Thoracic aorta (tissue), 2 donors: Measurements from ENCODE around the gene KCNK15. TPM values are rescaled to one million over a fixed set of nuclear protein-coding genes. Genes with fewer than 3 reads are reported as not detected.

Source experiments
- ATAC-seq: fragments of 150-250 bp; one replicate; pipeline ENCODE4 v1.8.0; 2017; ENCODE audit warnings: low read depth; ENCODE audit not compliant: insufficient number of reproducible peaks, low FRiP score
- DNase-seq: peaks from one replicate; pipeline ENCODE4 v3.0.0-alpha.2; 2020; ENCODE audit warnings: low spot score
- H3K27ac ChIP-seq, 2 donors: fragments of 200-600 bp; sonication (generic); 1 replicate in 1 of 2; 2 replicates in 1 of 2; pipeline ENCODE4 v1.5.1; 2016; ENCODE audit warnings: mild to moderate bottlenecking in 2 of 2, moderate library complexity in 2 of 2
- H3K27me3 ChIP-seq: fragments of 200-600 bp; sonication (generic); replicated peaks from 2 replicates; pipeline ENCODE4 v1.6.0; 2016; ENCODE audit warnings: mild to moderate bottlenecking; ENCODE audit not compliant: insufficient read depth
- H3K36me3 ChIP-seq: fragments of 200-600 bp; sonication (generic); one replicate; pipeline ENCODE4 v1.5.1; 2016
- H3K4me1 ChIP-seq, 2 donors: fragments of 200-600 bp; sonication (generic); 1 replicate in 1 of 2; 2 replicates in 1 of 2; pipeline versions ENCODE4 v1.5.1 to v1.6.0; 2016; ENCODE audit warnings: low read depth in 2 of 2, mild to moderate bottlenecking in 1 of 2; ENCODE audit not compliant: control insufficient read depth in 1 of 2
- H3K4me3 ChIP-seq: fragments of 200-600 bp; sonication (generic); 2 replicates; pipeline ENCODE4 v1.5.1; 2016; ENCODE audit warnings: mild to moderate bottlenecking
- H3K9me3 ChIP-seq: fragments of 200-600 bp; sonication (generic); 2 replicates; pipeline ENCODE4 v1.5.1; 2016
- CTCF ChIP-seq: fragments of 200-600 bp; sonication (generic); IDR thresholded peaks from one replicate; pipeline ENCODE4 v1.5.1; 2019; ENCODE audit warnings: antibody characterized with exemption
- total RNA-seq, 2 donors: library from RNA; depleted of rRNA; stranded (reverse); fragments of >200 nt; gene quantifications; one replicate each; pipeline versions ENCODE4 v1.1.0 to v1.2.3, GENCODE V29; 2016

KCNK15 gene
- total RNA-seq, 2 donors from 2014 or later, result 26.3 to 60.0 TPM

GRCh38 chr20:44788706-44789456, 43.2 kb downstream of the KCNK15 start:
- Histone ChIP-seq H3K4me1 (peaks cover 0 to 7% of the 10 kb centered on the region in 2 donors), H3K9me3 (no peaks in the 10 kb centered on the region), H3K27me3 (no peaks in the 10 kb centered on the region), H3K4me3 (no peak overlapping the region), H3K36me3 (no peaks in the 10 kb centered on the region), H3K27ac (no peak overlapping the region)
- TF ChIP-seq CTCF, result no peak
- ATAC-seq (no peak), DNase-seq (no peak)

- no peak overlapping the region for H3K4me3 ChIP-seq
- H3K36me3 ChIP-seq, result no peaks in the 10 kb centered on the region
- H3K9me3 ChIP-seq, result no peaks in the 10 kb centered on the region
- no peak for DNase-seq
- H3K27me3 ChIP-seq, result no peaks in the 10 kb centered on the region
- no peak for TF ChIP-seq CTCF
- no peak for ATAC-seq
- no peak overlapping the region for H3K27ac ChIP-seq
- peaks cover 0 to 6% of the 10 kb centered on the region in 2 donors for H3K4me1 ChIP-seq
Measured at GRCh38 chr20:44790638-44791393, 45.2 kb downstream of the KCNK15 start.

GRCh38 chr20:44792796-44793195, 47.1 kb downstream of the KCNK15 start:
- no peaks in the 10 kb centered on the region for H3K4me1 ChIP-seq
- H3K27me3 ChIP-seq, result no peaks in the 10 kb centered on the region
- no peak overlapping the region for H3K27ac ChIP-seq
- no peaks in the 10 kb centered on the region for H3K9me3 ChIP-seq
- no peak overlapping the region for H3K4me3 ChIP-seq
- H3K36me3 ChIP-seq, result no peaks in the 10 kb centered on the region
- TF ChIP-seq CTCF, result no peak
- ATAC-seq, result no peak
- no peak for DNase-seq

GRCh38 chr20:44795836-44796235, 50.2 kb downstream of the KCNK15 start:
- Histone ChIP-seq H3K4me1 (no peaks in the 10 kb centered on the region), H3K9me3 (no peaks in the 10 kb centered on the region), H3K36me3 (no peaks in the 10 kb centered on the region), H3K4me3 (no peak overlapping the region), H3K27me3 (no peaks in the 10 kb centered on the region), H3K27ac (no peak overlapping the region)
- no peak for TF ChIP-seq CTCF
- no peak for DNase-seq
- ATAC-seq, result no peak

GRCh38 chr20:44796311-44796710, 50.6 kb downstream of the KCNK15 start:
- no peaks in the 10 kb centered on the region for H3K4me1 ChIP-seq
- H3K36me3 ChIP-seq, result no peaks in the 10 kb centered on the region
- no peaks in the 10 kb centered on the region for H3K27me3 ChIP-seq
- DNase-seq (no peak), ATAC-seq (no peak)
- H3K9me3 ChIP-seq, result no peaks in the 10 kb centered on the region
- no peak overlapping the region for H3K4me3 ChIP-seq
- no peak overlapping the region for H3K27ac ChIP-seq
- no peak for TF ChIP-seq CTCF
